GM18867 (cell line): Measurements from ENCODE around the gene SERPINE1.
"Not testable (repeated sequence)": the region's sequence is repeated elsewhere in the genome, so short reads cannot be mapped to it uniquely, and the experiment has no call there.

Experiments used
- ATAC-seq: cut with Tn5 transposase; IDR thresholded peaks from one replicate; pipeline ENCODE4 v1.9.1; 2021; ENCODE audit warnings: mild to moderate bottlenecking, moderate library complexity; ENCODE audit not compliant: unreplicated experiment

Gene SERPINE1

DNA sequence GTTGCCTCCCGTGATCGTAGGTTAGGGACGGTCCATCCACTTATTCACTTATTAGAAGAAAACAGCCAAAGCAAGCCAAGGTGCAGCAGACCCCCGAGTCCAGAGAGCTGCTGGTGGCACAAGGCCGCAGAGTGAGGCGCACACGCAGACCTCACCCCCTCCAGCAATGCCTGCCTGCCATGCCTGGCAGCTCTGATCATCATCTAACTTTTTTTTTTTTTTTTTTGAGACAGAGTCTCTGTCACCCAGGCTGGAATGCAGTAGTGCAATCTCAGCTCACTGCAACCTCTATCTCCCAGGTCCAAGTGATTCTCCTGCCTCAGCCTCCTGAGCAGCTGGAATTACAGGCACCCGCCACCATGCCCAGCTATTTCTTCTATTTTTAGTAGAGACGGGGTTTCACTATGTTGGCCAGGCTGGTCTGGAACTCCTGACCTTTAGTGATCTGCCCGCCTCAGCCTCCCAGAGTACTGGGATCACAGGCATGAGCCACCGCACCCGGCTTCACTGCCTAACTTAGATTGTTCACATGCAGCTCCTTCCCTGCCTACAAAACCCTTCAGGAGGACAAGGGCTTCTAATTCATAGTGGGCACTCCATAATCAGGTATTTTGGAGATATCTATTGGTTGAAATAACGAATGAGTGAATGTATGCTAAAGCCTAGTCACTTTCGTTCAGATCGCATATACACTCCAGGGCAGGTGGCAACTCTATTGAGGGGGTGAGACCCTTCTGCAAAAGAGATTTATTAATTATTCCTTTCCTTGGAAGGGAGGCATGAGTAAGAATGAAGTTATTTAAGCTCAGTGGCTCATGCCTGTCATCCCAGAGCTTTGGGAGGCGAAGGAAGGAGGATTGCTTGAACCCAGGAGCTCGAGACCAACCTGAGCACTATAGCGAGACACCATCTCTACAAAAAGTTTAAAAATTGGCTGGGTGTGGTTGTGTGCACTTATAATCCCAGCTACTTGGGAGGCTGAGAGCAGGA, 25.8 kb upstream of the SERPINE1 start:
- no peak for ATAC-seq

DNA sequence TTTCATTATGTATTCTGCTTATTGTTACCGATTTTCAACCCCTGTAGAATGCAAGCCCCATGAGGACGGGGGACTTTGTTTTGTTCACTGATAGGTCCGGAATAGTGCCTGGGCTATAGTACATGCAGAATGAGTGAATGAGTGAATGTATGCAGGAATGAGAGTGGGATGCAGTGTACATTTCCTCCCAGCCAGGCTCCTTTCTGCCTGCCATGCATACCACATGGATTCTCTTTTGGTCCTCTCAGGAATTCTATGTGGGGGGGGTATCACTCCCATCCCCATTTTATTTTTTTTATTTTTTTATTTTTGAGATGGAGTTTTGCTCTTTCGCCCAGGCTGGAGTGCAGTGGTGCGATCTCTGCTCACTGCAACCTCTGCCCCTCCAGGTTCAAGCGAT, 24.9 kb upstream of the SERPINE1 start:
- no peak for ATAC-seq

DNA sequence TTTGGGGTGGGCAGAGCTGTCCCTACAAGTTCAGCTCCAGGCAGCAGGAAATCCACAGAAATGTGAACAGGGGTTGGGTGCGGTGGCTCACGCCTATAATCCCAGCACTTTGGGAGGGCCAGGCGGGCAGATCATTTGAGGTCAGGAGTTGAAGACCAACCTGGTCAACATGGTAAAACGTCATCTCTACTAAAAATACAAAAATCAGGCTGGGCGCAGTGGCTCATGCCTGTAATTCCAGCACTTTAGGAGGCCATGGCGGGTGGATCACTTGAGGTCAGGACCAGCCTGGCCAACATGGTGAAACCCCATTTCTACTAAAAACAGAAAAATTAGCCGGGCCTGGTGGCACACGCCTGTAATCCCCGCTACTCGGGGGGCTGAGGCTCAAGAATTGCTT, 23.2 kb upstream of the SERPINE1 start:
- not testable (repeated sequence) for ATAC-seq

DNA sequence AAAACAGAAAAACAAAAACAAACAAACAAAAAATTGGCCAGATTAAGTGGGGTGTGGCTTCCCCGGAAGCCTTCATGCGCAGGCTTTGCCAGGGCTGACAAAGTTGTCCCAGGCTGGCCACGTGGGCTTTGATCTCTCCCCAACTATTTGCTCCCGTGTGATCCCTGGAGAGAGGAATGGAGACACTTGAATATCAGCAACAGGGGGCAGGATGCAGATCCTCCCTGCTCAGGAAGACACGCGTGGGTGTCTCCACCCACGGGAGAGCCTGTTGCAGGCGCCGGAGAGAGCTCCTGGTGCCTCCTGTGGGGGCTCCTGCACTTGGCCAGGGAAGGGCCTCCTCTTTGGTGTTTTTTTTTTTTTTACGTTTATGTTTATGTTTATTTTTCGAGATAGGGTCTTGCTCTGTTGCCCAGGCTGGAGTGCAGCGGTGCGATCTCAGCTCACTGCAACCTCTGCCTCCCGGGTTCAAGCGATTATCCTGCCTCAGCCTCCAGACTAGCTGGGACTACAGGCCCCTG, 22.7 kb upstream of the SERPINE1 start:
- no peak for ATAC-seq

DNA sequence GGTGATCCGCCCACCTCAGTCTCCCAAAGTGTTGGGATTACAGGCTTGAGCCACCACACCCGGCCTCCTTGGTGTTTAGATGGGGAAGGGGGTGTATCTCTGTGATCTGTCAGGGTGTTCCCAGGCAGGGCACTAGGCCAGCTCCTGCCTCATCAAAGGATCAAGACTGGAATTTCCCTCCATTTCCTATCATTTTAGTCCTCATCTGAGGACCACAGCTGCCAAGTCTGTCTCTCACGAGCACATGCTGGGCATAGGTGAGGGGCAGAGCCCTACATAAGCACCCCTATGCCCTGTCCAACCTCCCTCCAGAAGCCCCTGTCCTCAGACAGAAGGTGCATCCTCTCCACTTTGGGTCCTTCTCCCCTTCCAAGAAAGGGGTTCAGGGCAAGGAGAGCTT, 22.1 kb upstream of the SERPINE1 start:
- no peak for ATAC-seq

DNA sequence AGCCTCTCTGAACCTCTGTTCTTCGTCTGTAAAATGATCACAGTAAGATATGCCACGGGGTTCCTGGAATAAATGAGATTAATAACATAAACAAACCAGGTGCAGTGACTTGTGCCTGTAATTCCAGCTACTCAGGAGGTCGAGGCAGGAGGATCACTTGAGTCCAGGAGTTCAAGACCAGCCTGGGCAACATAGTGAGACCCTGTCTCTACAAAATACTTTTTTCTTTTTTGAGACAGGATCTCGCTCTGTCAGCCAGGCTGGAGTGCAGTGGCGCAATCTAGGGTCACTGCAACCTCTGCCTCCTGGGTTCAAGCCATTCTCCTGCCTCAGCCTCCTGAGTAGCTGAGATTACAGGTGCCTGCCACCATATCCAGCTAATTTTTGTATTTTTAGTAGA, 21.7 kb upstream of the SERPINE1 start:
- not testable (repeated sequence) for ATAC-seq

DNA sequence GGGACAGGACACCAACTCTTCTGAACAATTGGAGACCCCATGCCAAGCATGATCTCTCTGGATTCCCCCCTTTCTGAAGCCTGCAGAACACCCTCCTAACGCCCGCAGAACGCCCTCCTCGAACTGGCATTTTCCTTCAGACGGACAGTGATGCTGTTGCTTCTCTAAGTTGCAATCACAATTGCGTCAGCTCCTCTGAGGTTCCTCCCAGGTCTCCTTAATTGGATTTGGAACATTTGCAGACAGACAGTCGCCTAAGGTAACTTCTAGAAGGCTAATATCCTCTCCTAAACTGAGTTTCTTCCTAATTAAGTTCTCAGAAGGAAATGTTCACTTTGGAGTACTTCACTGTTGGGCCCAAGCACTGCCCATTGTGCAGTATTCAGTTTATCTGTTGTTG, 20.5 kb upstream of the SERPINE1 start:
- no peak for ATAC-seq

DNA sequence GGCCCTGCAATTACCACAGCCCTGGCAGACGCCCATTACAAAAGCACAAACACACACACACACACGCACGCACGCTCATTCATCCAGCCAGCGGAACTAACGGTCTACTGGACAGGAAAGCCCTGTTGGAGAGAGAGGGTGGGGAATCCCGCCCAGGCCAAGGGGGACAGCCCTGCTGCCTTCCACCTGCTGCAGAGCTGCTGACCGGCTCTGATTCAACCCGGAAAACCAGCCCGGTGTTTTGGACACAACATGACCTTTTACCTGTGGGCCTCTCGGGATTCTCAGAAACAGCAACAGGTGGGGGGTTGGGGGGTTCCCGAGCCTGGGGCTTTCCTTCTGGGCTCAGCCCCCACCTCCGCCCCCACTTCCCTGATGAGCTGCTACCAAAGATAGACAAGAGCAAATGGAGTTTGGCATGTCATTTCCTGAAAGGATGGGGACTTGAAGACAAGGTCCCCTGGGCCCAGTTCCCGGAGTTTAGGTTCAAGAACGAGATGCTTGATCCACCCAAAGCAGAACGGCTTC, 18.5 kb upstream of the SERPINE1 start:
- no peak for ATAC-seq

DNA sequence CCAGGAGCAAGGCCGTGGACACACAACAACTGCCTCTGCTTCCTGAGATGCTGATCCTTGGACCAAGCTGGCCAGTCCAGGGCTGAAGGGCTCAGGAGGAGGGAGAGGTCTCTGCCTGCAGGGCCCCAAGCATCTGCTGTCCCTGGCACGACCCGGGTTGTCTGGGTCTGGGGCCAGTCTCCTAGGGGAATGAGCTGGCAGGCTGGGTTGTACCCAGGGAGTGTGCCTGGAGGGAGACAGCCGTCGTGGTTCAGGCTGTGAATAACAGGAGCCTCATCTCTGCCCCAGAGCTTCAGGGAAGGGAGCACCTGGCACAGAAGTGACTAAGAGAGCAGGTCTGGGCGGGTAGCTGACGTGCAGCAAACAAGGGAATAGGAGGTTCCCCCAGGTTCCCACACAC, 17.9 kb upstream of the SERPINE1 start:
- no peak for ATAC-seq

DNA sequence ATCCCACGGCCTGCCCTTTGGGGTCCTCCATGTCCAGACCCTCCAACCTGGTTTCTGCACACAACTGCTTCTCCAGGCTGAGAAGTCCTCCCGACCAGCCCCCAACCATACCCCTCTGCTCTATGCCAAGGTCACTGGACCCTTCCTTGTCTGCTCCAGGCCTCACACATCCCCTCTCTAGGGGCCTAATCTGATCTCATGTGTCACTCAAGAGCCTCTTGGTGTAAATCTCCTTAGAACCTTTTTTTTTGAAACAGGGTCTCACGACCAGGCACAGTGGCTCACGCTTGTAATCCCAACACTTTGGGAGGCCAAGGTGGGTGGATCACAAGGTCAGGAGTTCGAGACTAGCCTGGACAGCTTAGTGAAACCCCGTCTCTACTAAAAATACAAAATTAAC, 17.5 kb upstream of the SERPINE1 start:
- ATAC-seq, result no peak

DNA sequence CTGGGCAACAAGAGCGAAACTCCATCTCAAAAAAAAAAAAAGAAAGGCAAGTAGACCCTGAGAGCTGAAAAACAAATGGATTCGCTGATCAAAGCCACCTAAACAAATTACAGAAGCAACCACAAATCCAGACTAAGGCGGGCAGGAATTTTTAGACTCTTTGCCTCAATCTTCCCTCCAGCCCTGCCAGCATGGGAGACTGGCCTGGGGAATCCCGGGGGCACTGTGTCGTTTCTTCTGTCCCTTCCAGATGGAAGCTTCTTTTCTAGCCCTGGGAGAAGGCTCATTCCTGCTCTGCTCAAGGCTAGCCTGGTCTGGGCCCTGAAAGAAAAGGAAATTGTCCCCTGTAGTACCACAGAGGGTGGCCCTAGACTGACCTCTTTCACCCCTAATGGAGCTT, 15.6 kb upstream of the SERPINE1 start:
- no peak for ATAC-seq

DNA sequence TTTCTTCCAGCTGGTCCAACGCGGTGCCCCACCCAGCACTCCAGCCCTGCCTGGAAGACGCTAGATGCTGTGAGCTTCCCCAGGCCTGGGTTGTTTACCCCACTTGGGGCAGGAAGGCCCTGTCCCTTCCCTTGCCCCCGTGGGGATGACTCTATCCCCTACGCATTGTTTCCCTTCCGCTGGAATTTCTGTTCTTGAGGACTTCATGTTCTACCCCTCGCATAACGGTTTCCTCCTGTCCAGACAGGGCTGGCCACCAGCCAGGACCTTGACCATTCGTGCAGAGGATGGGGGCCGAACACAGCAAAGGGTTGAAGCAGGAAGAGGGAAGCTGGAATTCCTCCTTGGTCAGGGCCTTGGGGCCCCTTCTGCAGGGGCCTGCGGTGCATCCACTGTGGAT, 14.7 kb upstream of the SERPINE1 start:
- no peak for ATAC-seq

DNA sequence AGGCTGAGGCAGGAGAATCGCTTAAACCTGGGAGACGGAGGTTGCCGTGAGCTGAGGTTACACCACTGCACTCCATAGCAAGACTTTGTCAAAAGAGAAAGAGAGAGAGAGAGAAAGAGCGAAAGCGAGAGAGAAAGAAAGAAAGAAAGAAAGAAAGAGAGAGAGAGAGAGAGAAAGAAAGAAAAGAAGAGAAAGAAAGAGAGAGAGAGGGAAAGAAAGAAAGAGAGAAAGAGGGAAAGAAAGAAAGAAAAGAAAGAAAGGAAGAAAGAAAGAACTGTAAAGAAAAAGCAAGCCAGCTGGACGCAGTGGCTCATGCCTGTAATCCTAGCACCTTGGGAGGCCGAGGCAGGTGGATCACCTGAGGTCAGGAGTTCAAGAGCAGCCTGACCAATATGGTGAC, 13.8 kb upstream of the SERPINE1 start:
- not testable (repeated sequence) for ATAC-seq

DNA sequence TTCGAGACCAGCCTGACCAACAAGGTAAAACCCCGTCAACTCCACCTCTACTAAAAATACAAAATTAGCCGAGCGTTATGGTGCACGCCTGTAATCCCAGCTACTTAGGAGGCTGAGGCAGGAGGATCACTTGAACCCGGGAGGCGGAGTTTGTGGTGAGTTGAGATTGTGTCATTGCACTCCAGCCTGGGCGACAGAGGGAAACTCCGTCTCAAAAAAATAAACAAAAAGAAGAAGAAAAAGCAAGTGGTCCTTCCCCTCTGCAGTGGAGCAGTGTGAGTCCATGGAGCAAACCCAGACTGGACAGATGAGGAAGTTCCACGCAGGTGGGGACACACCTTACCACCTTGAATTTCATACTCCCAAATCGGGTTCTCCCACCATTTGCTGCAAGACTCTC, 13.1 kb upstream of the SERPINE1 start:
- ATAC-seq, result no peak

DNA sequence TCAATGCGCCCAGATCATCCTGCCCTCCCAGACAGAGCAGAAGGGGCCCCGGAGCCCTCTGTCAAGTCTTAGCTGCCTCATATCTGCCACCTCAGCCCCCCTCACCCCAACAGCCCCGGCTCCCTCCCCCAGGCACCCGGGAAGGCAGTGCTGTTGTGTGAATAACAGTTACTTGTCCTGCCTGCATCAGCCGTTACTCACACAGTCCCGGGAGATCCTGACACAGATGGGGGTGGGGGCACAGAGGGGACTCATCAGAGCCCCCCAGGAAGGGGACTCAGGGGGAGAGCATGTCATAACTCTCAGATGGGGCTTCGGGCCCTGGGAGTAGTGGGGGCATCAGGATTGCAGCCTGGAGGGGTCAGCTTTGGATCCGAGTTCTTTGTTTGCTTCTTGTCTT, 12.4 kb upstream of the SERPINE1 start:
- ATAC-seq, result no peak

DNA sequence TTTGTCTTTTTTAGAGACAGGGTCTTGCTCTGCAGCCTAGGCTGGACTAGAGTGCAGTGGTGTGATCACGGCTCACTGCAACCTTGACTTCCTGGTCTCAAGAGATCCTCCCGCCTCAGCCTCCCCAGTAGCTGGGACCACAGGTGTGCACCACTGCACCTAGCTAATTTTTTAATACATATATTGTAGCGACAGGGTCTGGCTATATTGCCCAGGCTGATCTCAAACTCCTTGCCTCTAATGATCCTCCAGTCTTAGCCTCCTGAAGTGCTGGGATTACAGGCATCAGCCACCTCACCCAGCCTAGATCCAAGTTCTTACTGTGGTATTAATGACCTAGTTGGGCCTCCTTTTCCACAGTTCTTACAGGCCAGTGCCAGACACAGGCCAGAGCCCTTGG, 11.7 kb upstream of the SERPINE1 start:
- no peak for ATAC-seq

DNA sequence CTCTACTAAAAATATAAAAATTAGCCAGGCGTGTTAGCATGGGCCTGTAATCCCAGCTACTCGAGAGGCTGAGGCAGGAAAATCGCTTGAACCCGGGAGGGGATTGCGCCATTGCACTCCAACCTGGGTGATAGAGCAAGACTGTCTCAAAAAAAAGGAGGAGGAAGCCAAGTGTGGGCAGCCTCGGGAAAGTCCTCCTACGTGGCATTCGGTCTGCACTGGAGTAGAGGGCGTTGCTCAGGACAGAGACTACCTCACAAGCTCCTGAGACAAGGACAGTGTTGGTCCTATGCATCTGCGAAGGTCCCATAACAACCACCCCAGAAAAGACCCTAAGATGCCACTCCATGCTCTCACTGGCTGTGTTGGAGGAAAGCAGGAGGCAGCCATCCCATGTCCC, 10.0 kb upstream of the SERPINE1 start:
- no peak for ATAC-seq

DNA sequence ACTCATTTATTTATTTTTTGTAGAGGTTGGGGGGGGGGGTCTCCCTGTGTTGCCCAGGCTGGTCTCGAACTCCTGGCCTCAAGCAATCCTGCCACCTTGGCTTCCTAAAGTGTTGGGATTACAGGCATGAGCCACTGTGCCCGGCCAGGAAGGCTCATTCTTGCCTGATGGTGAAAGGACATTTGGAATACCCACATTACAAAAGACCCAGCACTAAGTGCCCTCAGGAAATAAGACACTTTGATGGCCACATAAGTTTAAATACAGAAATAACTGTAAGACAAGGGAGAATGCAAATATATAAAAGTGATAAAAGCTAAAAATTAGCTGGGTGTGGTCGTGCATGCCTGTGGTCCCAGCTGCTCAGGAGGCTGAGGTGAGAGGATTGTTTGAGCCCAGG, 8.0 kb upstream of the SERPINE1 start:
- ATAC-seq, result no peak

DNA sequence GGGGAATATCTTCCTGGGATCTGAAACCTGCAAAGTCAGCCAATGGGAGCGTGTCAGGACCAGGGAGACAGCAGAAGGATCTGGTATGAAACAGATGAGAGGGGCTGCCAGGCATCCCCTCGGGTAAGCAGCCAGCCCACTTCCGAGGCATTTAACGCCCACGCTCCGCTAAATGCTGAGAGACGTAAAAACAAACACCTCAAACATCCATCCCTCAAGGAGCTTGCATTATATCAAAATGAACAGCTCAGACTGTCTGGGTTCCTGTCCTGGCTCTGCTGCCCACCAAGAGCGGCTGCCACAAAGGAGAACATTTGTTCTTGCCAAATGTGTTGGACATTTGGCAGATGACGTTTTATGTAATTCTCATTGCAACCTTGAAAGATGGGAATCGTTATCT, 7.0 kb upstream of the SERPINE1 start:
- no peak for ATAC-seq

DNA sequence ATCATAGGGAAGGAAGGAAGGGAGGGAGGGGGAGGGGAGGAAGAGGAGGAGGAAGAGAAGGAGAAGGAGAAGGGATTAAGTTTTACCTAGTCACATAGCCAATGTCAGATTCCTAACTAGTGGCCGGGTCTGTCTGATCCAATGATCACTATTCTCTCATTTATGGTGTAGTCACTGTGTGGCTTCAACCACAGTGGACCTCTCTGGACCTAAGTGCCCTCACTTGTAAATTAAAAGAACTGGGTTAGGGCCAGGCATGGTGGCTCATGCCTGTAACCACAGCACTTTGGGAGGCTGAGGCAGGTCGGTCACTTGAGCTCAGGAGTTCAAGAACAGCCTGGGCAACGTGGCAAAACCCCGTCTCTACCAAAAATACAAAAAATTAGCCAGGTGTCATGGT, 6.6 kb upstream of the SERPINE1 start:
- no peak for ATAC-seq

DNA sequence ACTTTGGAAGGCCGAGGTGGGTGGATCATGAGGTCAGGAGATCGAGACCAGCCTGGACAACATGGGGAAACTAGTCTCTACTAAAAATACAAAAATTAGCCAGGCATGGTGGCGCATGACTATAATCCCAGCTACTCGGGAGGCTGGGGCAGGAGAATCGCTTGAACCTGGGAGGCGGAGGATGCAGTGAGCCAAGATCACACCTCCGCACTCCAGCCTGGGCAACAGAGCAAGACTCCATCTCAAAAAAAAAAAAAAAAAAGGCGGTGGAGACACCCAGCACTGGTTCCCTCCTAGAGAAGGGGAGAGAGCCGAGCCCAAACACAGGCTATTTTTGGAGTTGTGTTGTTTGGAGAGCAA, 5.3 kb upstream of the SERPINE1 start:
- not testable (repeated sequence) for ATAC-seq
